SK-N-SH (cell line): Measurements from ENCODE around the gene TSPAN15. TPM values are rescaled to one million over a fixed set of nuclear protein-coding genes. Genes with fewer than 3 reads are reported as not detected.

Source experiments
- CTCF ChIA-PET: fragments of 300-600, 350-600 bp; formaldehyde crosslinking; extraction: SDS; loops from one replicate; lab custom pipeline; 2021; lab: Yijun Ruan, JAX
- POLR2A ChIA-PET: fragments of 350-600 bp; sonication (Branson Sonifier 250); formaldehyde crosslinking; extraction: SDS; loops from one replicate; lab custom pipeline; 2020; ENCODE audit warnings: antibody characterized with exemption, inconsistent platforms; lab: Yijun Ruan, JAX
- DNase-seq: peaks from one replicate; pipeline ENCODE4 v3.0.0; 2012
- H2AFZ ChIP-seq: fragments of 200-600 bp; sonication (generic); 2 replicates; pipeline ENCODE4 v1.8.1; 2016; ENCODE audit warnings: antibody characterized with exemption, mild to moderate bottlenecking, low read depth
- H3F3A ChIP-seq: fragments of 200-600 bp; sonication (generic); replicated peaks from 2 replicates; pipeline ENCODE3; 2016; ENCODE audit warnings: antibody characterized with exemption, mild to moderate bottlenecking; ENCODE audit not compliant: insufficient read depth
- H3K27ac ChIP-seq, 2 experiments: fragments of 200-500 bp in 1 of 2; fragments of 200-600 bp in 1 of 2; sonication (Bioruptor generic) in 1 of 2; sonication (generic), shearing (Covaris generic) in 1 of 2; 2 replicates each; pipeline versions ENCODE4 v1.5.1 to v1.6.1; 2014 to 2016; ENCODE audit warnings: low read depth in 2 of 2, inconsistent platforms in 1 of 2, low read length in 1 of 2, mild to moderate bottlenecking in 1 of 2, mixed read lengths in 1 of 2
- H3K27me3 ChIP-seq: fragments of 200-600 bp; sonication (generic), shearing (Covaris generic); 2 replicates; pipeline ENCODE4 v1.6.1; 2016; ENCODE audit warnings: mixed run types; ENCODE audit not compliant: insufficient read depth
- H3K36me3 ChIP-seq, 2 experiments: fragments of 200-500 bp in 1 of 2; fragments of 200-600 bp in 1 of 2; sonication (Bioruptor generic) in 1 of 2; sonication (generic) in 1 of 2; replicated peaks in 1 of 2; 2 replicates each; pipeline versions ENCODE3 to v1.5.1; 2014 to 2016; ENCODE audit warnings: low read length in 1 of 2, mild to moderate bottlenecking in 1 of 2; ENCODE audit not compliant: insufficient read depth in 2 of 2, control insufficient read depth in 1 of 2
- H3K4me1 ChIP-seq, 2 experiments: fragments of 200-500 bp in 1 of 2; fragments of 200-600 bp in 1 of 2; sonication (Bioruptor generic) in 1 of 2; sonication (generic), shearing (Covaris generic) in 1 of 2; 2 replicates each; pipeline versions ENCODE4 v1.5.1 to v1.6.1; 2014 to 2016; ENCODE audit warnings: low read depth in 1 of 2, low read length in 1 of 2, mixed run types in 1 of 2; ENCODE audit not compliant: insufficient read depth in 2 of 2, control insufficient read depth in 1 of 2
- H3K4me2 ChIP-seq: fragments of 200-600 bp; sonication (generic), shearing (Covaris generic); 2 replicates; pipeline ENCODE4 v1.6.1; 2017; ENCODE audit warnings: mixed run types
- H3K4me3 ChIP-seq, 2 experiments: fragments of 200-500 bp in 1 of 2; fragments of 200-600 bp in 1 of 2; sonication (Bioruptor generic) in 1 of 2; sonication (generic), shearing (Covaris generic) in 1 of 2; 2 replicates each; pipeline versions ENCODE4 v1.5.1 to v1.8.1; 2014 to 2016; ENCODE audit warnings: low read depth in 2 of 2, inconsistent platforms in 1 of 2, low read length in 1 of 2, mild to moderate bottlenecking in 1 of 2, mixed read lengths in 1 of 2, moderate library complexity in 1 of 2
- H3K79me2 ChIP-seq: fragments of 200-600 bp; sonication (generic); 2 replicates; pipeline ENCODE4 v1.8.1; 2017; ENCODE audit warnings: mild to moderate bottlenecking; ENCODE audit not compliant: insufficient read depth
- H3K9ac ChIP-seq: fragments of 200-600 bp; sonication (generic); 2 replicates; pipeline ENCODE4 v1.6.1; 2017; ENCODE audit warnings: mixed run types
- H3K9me2 ChIP-seq: fragments of 200-600 bp; sonication (generic); 2 replicates; pipeline ENCODE4 v1.6.1; 2017; ENCODE audit warnings: mixed run types
- H3K9me3 ChIP-seq: fragments of 200-600 bp; sonication (generic); 2 replicates; pipeline ENCODE4 v1.6.1; 2017; ENCODE audit warnings: mixed run types, mild to moderate bottlenecking, moderate library complexity
- H4K20me1 ChIP-seq: fragments of 200-600 bp; sonication (generic); 2 replicates; pipeline ENCODE4 v1.6.1; 2017; ENCODE audit warnings: mild to moderate bottlenecking, mixed run types; ENCODE audit not compliant: insufficient read depth
- CHD2 ChIP-seq: fragments of 150-350 bp; IDR thresholded peaks from 2 replicates; pipeline ENCODE4 v1.6.1; 2018; ENCODE audit warnings: low read length; ENCODE audit not compliant: partially characterized antibody
- CTCF ChIP-seq: fragments of 200-600 bp; sonication (generic); IDR thresholded peaks from 2 replicates; pipeline ENCODE4 v1.6.1; 2017; ENCODE audit warnings: antibody characterized with exemption, mild to moderate bottlenecking, moderate library complexity
- ELF1 ChIP-seq: IDR thresholded peaks from 2 replicates; pipeline ENCODE4 v1.4.0; 2012
- EP300 ChIP-seq, 2 experiments: IDR thresholded peaks; 2 replicates each; pipeline versions ENCODE4 v1.4.0 to v1.6.1; 2012; ENCODE audit warnings: borderline replicate concordance in 1 of 2, low read depth in 1 of 2, low read length in 1 of 2
- FOSL2 ChIP-seq: IDR thresholded peaks from 2 replicates; pipeline ENCODE4 v1.4.0; 2012; ENCODE audit warnings: low read depth, mild to moderate bottlenecking, moderate library complexity, borderline replicate concordance
- GATA2 ChIP-seq: sonication (generic); formaldehyde crosslinking; IDR thresholded peaks from 2 replicates; pipeline ENCODE4 v1.5.0; 2020; ENCODE audit warnings: mild to moderate bottlenecking, missing genetic modification reagents
- IRF3 ChIP-seq: fragments of 150-350 bp; IDR thresholded peaks from 2 replicates; pipeline ENCODE4 v1.6.1; 2016; ENCODE audit warnings: mild to moderate bottlenecking, low read depth, low read length
- JUND ChIP-seq: IDR thresholded peaks from 2 replicates; pipeline ENCODE4 v1.4.0; 2012
- MAX ChIP-seq: IDR thresholded peaks from 2 replicates; pipeline ENCODE4 v1.4.0; 2012; ENCODE audit warnings: low read depth
- MEF2A ChIP-seq: IDR thresholded peaks from 2 replicates; pipeline ENCODE4 v1.4.0; 2012; ENCODE audit warnings: low read depth, borderline replicate concordance
- MXI1 ChIP-seq: IDR thresholded peaks from 2 replicates; pipeline ENCODE4 v1.6.1; 2012; ENCODE audit warnings: mild to moderate bottlenecking, low read depth, low read length, improper control_type of control experiment
- NFIC ChIP-seq: IDR thresholded peaks from 2 replicates; pipeline ENCODE4 v1.4.0; 2012; ENCODE audit warnings: borderline replicate concordance
- PBX3 ChIP-seq: IDR thresholded peaks from 2 replicates; pipeline ENCODE4; 2012
- POLR2AphosphoS5 ChIP-seq: IDR thresholded peaks from 2 replicates; pipeline ENCODE4 v1.6.1; 2012; ENCODE audit warnings: low read depth, low read length
- RCOR1 ChIP-seq: fragments of 150-350 bp; IDR thresholded peaks from 2 replicates; pipeline ENCODE4 v1.6.1; 2017; ENCODE audit warnings: antibody characterized with exemption, low read length
- REST ChIP-seq: IDR thresholded peaks from 2 replicates; pipeline ENCODE4 v1.6.1; 2012; ENCODE audit warnings: mild to moderate bottlenecking, low read depth, low read length, moderate library complexity
- RFX5 ChIP-seq: IDR thresholded peaks from 2 replicates; pipeline ENCODE4 v1.6.1; 2012; ENCODE audit warnings: mild to moderate bottlenecking, improper control_type of control experiment, low read length
- SMC3 ChIP-seq: IDR thresholded peaks from 2 replicates; pipeline ENCODE4 v1.6.1; 2012; ENCODE audit warnings: low read depth, low read length, improper control_type of control experiment
- TAF1 ChIP-seq: IDR thresholded peaks from 2 replicates; pipeline ENCODE4 v1.6.1; 2012; ENCODE audit warnings: low read depth, mild to moderate bottlenecking, low read length, moderate library complexity, borderline replicate concordance
- TCF12 ChIP-seq: IDR thresholded peaks from 2 replicates; pipeline ENCODE4 v1.4.0; 2012
- USF2 ChIP-seq: fragments of 150-350 bp; IDR thresholded peaks from 2 replicates; pipeline ENCODE4 v1.6.1; 2017; ENCODE audit warnings: antibody characterized with exemption, low read length, low read depth, borderline replicate concordance
- ZBTB33 ChIP-seq: IDR thresholded peaks from 2 replicates; pipeline ENCODE4 v1.4.0; 2012; ENCODE audit warnings: low read depth, borderline replicate concordance
- WGBS: methylation state at CpG from one replicate; pipeline ENCODE4 v1.1.6; 2017; ENCODE audit warnings: low lambda C conversion rate; 5-methylcytosine and 5-hydroxymethylcytosine counted together
- polyA plus RNA-seq, 3 experiments: library from polyadenylated mRNA; depleted of rRNA; stranded (reverse); fragments of >200 nt; gene quantifications; 2 replicates each; pipeline ENCODE4 v1.2.3, GENCODE V29; 2012

TSPAN15 gene
- polyA plus RNA-seq, 1 of the 3 experiments (the other 2 are of a cell fraction), result 8.5 TPM

GRCh38 chr10:69498711-69499471 lies 47.6 kb downstream of the TSPAN15 start:
- ChIA-PET POLR2A (no interaction called here), CTCF (interaction anchor here (0.6 to 1.7 kb wide), 4 partner anchors 8 to 130 kb away, joined by 3 to 7 read pairs (median 4); no protein-coding TSS in a partner anchor)
- no peak overlapping the region for H3K27ac ChIP-seq
- no peaks in the 10 kb centered on the region for H3K9me2 ChIP-seq
- no peak overlapping the region for H3K9ac ChIP-seq
- no peaks in the 10 kb centered on the region for H3K9me3 ChIP-seq
- H3K36me3 ChIP-seq, result no peaks in the 10 kb centered on the region
- H3F3A ChIP-seq, result no peaks in the 10 kb centered on the region
- H3K4me1 ChIP-seq, result no peaks in the 10 kb centered on the region; a peak in 2 of 4 replicates
- no peak overlapping the region for H2AFZ ChIP-seq
- H3K79me2 ChIP-seq, result no peaks in the 10 kb centered on the region
- H3K4me2 ChIP-seq, result no peak overlapping the region
- WGBS, result 53% methylated on average over 6 of the region's 10 CpGs
- no peak overlapping the region for H3K4me3 ChIP-seq
- H3K27me3 ChIP-seq, result no peaks in the 10 kb centered on the region
- no peaks in the 10 kb centered on the region for H4K20me1 ChIP-seq
- no peak for DNase-seq
- peak; percentile 56 for TF ChIP-seq NFIC
- peak; percentile 68 for TF ChIP-seq FOSL2
- TF ChIP-seq ELF1, result no peak
- TF ChIP-seq MEF2A, result no peak
- TF ChIP-seq TAF1, result no peak
- no peak for TF ChIP-seq IRF3
- TF ChIP-seq EP300 (IDR thresholded peaks at IDR 0.05; ENCODE audit: borderline replicate concordance in 1 of 2, low read depth in 1 of 2, low read length in 1 of 2), result no peak
- 0 out of 2 replicates have a peak, but pooled peaks have one; percentile 29 for TF ChIP-seq TCF12
- TF ChIP-seq RFX5, result no peak
- TF ChIP-seq ZBTB33, result no peak
- no peak for TF ChIP-seq CHD2
- TF ChIP-seq PBX3, result no peak
- TF ChIP-seq GATA2 (CRISPR knock-in tag), result no peak
- no peak for TF ChIP-seq RCOR1
- TF ChIP-seq MXI1, result no peak
- TF ChIP-seq JUND, result peak; percentile 50; the same call in 1 of the 2 replicates
- no peak for TF ChIP-seq USF2
- TF ChIP-seq SMC3, result no peak
- no peak for TF ChIP-seq MAX
- TF ChIP-seq REST, result no peak
- TF ChIP-seq CTCF, result no peak
- no peak for TF ChIP-seq POLR2AphosphoS5
